T-helper 1 cell treated with Interleukin-12 subunit alpha and Interleukin-12 subunit beta and Interleukin-4 antibody, amounts not matched to agents 30 μg/mL and 1 μg/mL, for 36 hours (primary cell): ENCODE results near the gene PLPP6.

ENCODE experiments used
- H3K27ac Mint-ChIP-seq: one replicate; pipeline ENCODE4 v1.8.0; 2021; ENCODE audit warnings: mild to moderate bottlenecking, mixed read lengths
- H3K27me3 Mint-ChIP-seq: one replicate; pipeline ENCODE4 v1.8.0; 2021; ENCODE audit warnings: low read depth, mixed read lengths
- H3K36me3 Mint-ChIP-seq: one replicate; pipeline ENCODE4 v1.8.0; 2021; ENCODE audit warnings: low read depth, mixed read lengths
- H3K4me1 Mint-ChIP-seq: one replicate; pipeline ENCODE4 v1.8.0; 2021; ENCODE audit warnings: low read depth, mixed read lengths
- H3K4me3 Mint-ChIP-seq: one replicate; pipeline ENCODE4 v1.8.0; 2021; ENCODE audit warnings: mild to moderate bottlenecking, moderate library complexity, mixed read lengths
- H3K9me3 Mint-ChIP-seq: one replicate; pipeline ENCODE4 v1.8.0; 2021; ENCODE audit warnings: mixed read lengths

Gene PLPP6

DNA sequence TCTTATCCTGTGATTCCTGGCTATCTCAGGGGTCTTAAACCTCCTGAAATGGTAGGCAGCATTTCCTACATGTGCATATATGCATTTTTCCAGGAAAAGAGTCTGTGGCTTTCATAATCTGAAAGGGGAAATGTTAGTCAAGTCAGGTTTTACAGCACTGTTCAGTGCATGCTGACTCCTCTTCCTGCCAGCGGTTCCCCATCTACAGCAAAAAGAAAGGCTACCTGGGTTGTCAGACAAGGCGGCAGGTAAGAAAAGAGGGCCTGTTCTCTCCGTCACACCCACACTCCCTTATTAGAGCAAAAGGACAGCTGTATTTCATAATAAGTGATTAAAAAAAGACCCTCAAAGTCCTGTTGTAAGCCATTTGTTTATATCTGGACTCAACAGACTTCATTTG, 8.5 kb downstream of the PLPP6 start:
- Mint-ChIP-seq H3K27me3 (no peaks in the 10 kb centered on the region), H3K36me3 (peaks cover 2% of the 10 kb centered on the region), H3K9me3 (no peaks in the 10 kb centered on the region), H3K27ac (no peak overlapping the region), H3K4me3 (no peak overlapping the region), H3K4me1 (peaks cover 35% of the 10 kb centered on the region)

DNA sequence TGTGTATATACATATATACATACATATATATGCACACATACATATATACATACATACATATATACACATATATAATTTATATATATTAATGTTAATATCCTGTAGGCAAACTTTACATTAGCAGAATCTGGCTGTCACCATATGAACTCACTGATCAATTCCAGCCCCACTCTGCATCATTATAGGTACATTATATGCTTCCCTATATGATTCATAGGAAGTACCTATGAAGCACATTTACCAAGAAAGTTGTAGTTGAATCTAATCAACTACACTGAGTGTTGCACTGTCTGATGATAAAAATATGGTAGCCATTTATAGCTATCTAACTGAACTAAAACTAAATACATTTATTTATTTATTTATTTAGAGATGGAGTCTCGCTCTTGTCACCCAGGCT, 9.6 kb downstream of the PLPP6 start:
- peaks cover 2% of the 10 kb centered on the region for H3K36me3 Mint-ChIP-seq
- no peaks in the 10 kb centered on the region for H3K27me3 Mint-ChIP-seq
- H3K4me3 Mint-ChIP-seq, result no peak overlapping the region
- H3K4me1 Mint-ChIP-seq, result peaks cover 23% of the 10 kb centered on the region
- no peak overlapping the region for H3K27ac Mint-ChIP-seq
- H3K9me3 Mint-ChIP-seq, result no peaks in the 10 kb centered on the region

DNA sequence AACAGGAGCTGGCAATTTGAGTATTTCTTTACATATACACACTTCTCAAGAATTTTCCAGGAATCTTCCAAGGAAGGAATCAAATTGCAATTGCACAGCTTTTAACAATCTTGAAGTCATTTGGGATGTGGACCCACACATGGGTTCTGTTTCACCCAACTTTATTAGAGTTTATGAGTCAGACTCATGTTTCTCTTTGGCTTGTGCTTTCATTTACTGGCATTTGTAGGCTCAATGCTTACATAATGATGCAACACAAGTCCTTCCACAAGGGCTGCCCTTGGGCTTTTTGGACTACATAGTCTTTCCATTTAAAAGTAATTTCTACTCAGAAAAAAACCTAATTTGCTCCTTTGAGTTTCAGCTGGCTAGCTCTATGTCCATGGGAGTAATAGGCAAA, 12.7 kb downstream of the PLPP6 start:
- peaks cover 2% of the 10 kb centered on the region for H3K36me3 Mint-ChIP-seq
- no peak overlapping the region for H3K27ac Mint-ChIP-seq
- no peaks in the 10 kb centered on the region for H3K9me3 Mint-ChIP-seq
- no peak overlapping the region for H3K4me3 Mint-ChIP-seq
- peaks cover 15% of the 10 kb centered on the region for H3K4me1 Mint-ChIP-seq
- no peaks in the 10 kb centered on the region for H3K27me3 Mint-ChIP-seq

DNA sequence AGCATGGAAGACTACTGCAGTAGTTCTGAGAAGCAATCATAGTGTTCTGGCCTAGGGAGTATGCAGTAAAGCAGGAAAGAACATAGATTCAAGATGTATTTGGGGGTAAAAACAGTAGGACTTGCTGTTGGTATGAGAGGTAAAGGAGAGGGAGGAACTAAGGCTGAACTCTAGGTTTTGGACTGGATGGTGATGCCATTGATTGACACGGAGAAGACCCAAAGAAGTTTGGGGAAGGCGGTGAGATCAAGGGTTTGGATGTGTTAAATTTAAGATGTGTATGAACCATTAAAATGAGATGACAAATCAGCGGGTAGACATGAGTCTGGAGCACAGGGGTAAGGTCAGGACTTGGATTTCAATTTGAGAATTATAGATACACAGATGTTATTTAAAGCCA, 15.3 kb downstream of the PLPP6 start:
- no peak overlapping the region for H3K27ac Mint-ChIP-seq
- no peaks in the 10 kb centered on the region for H3K9me3 Mint-ChIP-seq
- H3K27me3 Mint-ChIP-seq, result no peaks in the 10 kb centered on the region

DNA sequence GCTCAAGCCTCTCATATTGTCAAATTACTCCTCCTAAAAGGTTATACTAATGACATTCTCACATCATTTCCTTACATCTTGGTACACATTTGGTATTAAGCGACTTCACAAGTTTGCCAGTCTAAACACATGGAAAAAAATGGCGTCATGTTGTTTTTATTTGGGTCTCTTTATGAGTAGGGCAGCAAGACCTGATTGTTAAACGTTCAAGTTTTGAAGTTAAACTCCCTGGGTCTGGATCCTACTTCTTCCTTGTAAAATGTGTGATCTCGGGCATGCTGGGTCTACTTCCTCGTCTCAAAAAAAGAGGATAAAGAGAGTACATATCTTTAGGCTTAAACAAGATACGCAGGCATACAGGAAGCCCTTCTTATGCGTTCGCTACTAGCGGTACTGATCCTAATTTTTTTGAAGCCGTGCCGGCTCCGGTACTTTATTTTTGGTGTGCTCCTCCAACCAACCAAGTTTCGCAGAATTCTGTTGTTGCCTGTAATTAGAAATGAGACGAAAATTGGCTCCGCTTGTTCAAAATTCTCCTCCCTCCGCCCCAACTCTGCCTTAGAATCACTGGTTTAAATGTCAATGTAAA, 16.7 kb downstream of the PLPP6 start:
- no peaks in the 10 kb centered on the region for H3K27me3 Mint-ChIP-seq

More for the DNA sequence above, 15.3 kb downstream of the PLPP6 start:
- Mint-ChIP-seq H3K4me1 (no peaks in the 10 kb centered on the region), H3K36me3 (peaks cover 2% of the 10 kb centered on the region), H3K4me3 (no peak overlapping the region)

DNA sequence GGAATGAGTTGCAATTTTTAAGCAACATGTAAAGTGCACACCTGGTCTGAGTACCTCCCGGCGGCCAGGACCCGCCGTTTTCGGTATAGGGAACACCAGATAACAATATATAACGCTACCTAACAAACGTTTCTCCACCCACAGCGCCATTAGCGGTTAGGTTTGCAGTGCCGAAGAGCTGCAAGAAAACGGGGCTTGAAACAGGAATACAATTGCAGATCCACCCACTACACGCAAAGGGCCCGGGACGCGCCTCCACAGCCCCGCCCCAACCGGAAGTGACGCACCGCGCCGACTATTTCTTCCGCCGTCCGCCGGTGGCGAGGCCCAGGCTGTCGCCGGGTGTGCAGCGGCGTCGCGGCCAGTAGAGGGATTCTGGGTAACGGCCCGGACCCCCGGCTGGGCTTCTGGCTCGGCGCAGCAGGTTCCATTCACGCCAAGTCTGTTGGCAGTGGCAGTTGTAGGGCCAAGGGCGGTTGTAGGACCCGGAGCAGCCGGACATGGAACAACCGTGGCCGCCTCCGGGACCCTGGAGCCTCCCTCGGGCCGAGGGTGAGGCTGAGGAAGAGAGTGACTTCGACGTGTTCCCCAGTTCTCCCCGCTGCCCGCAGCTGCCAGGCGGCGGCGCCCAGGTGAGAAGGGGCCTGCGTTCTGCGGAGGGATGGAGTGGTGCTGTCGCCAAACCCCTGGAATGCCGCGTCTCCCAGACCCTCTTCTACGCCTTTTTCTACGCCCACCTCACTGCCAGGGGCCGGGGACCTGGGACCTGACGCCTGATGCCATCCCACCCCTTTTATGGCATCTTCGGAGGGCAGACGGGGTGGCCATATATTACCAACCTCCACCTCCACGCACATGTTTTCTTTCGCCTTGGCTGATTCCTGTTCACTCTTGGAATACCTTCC, 17.4 kb downstream of the PLPP6 start, which contains the start of gene CDC37L1:
Gene CDC37L1 (plus strand): TSS at position 302 of the 905 bp plus-strand sequence. CDS start 199 bp downstream, at position 501.
- Mint-ChIP-seq H3K27me3 (no peaks in the 10 kb centered on the region), H3K27ac (no peak within 1 kb of the TSS), H3K9me3 (no peaks in the 10 kb centered on the region), H3K36me3 (peaks cover 9% of the 10 kb centered on the region), H3K4me3 (no peak within 1 kb of the TSS), H3K4me1 (peaks cover 7% of the 10 kb centered on the region)

More for the DNA sequence above, 16.7 kb downstream of the PLPP6 start:
- Mint-ChIP-seq H3K4me1 (peaks cover 5% of the 10 kb centered on the region), H3K9me3 (no peaks in the 10 kb centered on the region), H3K4me3 (no peak overlapping the region), H3K27ac (no peak overlapping the region), H3K36me3 (peaks cover 8% of the 10 kb centered on the region)

DNA sequence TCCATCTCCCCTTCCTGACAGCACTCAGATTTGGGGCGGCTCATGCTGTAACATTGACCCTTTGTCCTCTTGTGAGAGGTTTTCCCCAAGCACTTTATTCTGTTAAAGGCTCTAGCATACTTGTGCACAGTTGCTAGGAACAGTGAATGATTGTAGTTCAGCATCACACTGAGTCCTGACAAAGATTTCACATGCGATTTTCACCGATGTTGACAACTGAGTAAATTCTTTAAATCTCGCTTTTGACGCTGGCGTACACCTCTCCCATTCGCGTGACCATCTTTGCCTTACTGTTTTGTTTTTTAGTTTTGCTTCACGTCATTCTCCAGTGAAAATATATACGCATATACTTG, 18.1 kb downstream of the PLPP6 start:
- H3K27ac Mint-ChIP-seq, result no peak overlapping the region
- no peak overlapping the region for H3K4me3 Mint-ChIP-seq
- peaks cover 11% of the 10 kb centered on the region for H3K4me1 Mint-ChIP-seq
- H3K9me3 Mint-ChIP-seq, result no peaks in the 10 kb centered on the region
- H3K27me3 Mint-ChIP-seq, result no peaks in the 10 kb centered on the region
- peaks cover 15% of the 10 kb centered on the region for H3K36me3 Mint-ChIP-seq

DNA sequence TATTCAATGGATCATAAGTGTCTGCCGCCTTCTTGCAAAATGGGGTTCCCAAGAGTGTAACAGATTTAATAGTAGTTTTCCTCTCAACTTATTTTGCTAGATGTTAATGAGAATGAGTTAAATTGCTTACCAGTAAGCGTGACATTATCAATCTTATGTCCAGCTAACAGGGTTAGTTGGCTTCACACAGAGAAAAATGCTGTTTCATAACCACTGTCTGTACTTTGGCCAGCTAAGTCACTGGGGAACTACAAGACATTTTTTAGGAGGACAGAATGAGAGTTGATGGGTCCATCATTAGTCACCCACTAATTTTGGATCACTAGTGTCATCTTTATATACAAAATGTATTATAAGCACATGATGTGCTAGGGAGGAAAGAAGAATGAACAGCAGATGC, 18.7 kb downstream of the PLPP6 start:
- no peaks in the 10 kb centered on the region for H3K27me3 Mint-ChIP-seq
- peaks cover 11% of the 10 kb centered on the region for H3K4me1 Mint-ChIP-seq
- no peaks in the 10 kb centered on the region for H3K9me3 Mint-ChIP-seq
- H3K4me3 Mint-ChIP-seq, result no peak overlapping the region
- peaks cover 16% of the 10 kb centered on the region for H3K36me3 Mint-ChIP-seq
- no peak overlapping the region for H3K27ac Mint-ChIP-seq

DNA sequence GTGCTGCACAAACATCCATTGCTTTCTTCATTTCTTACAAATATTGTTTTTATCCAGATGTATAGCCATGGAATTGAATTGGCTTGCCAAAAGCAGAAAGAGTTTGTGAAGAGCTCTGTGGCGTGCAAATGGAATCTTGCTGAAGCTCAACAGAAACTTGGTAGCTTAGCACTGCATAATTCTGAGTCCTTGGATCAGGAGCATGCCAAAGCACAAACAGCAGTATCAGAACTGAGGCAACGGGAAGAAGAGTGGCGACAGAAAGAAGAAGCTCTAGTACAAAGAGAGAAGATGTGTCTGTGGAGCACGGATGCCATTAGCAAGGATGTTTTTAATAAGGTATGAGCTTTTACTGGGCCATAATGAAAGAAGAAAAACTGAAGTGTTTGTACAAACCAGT, 22.7 kb downstream of the PLPP6 start:
- Mint-ChIP-seq H3K9me3 (no peaks in the 10 kb centered on the region), H3K27ac (no peak overlapping the region), H3K4me3 (no peak overlapping the region)

DNA sequence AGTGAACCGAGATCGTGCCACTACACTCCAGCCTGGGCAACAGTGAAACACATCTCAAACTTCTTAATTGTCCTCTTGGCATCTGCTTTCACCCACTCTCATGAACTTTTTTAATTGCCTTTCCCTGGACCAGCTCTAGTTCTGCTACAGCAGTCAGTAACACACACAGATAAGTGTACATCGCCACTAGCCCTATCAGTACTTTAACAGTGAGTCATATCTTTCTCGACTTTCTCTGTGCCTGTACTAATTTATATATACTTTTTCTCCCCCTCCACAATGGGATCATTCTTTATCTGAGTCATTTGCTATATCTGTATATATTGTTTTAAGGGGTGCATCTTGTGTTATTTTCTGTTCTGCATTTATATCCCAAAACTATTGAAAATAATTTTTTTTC, 24.0 kb downstream of the PLPP6 start:
- H3K4me1 Mint-ChIP-seq, result peaks cover 25% of the 10 kb centered on the region
- no peaks in the 10 kb centered on the region for H3K27me3 Mint-ChIP-seq
- no peaks in the 10 kb centered on the region for H3K9me3 Mint-ChIP-seq
- no peak overlapping the region for H3K4me3 Mint-ChIP-seq
- H3K36me3 Mint-ChIP-seq, result peaks cover 26% of the 10 kb centered on the region
- H3K27ac Mint-ChIP-seq, result no peak overlapping the region

More for the DNA sequence above, 22.7 kb downstream of the PLPP6 start:
- Mint-ChIP-seq H3K27me3 (no peaks in the 10 kb centered on the region), H3K36me3 (peaks cover 21% of the 10 kb centered on the region), H3K4me1 (peaks cover 18% of the 10 kb centered on the region)

DNA sequence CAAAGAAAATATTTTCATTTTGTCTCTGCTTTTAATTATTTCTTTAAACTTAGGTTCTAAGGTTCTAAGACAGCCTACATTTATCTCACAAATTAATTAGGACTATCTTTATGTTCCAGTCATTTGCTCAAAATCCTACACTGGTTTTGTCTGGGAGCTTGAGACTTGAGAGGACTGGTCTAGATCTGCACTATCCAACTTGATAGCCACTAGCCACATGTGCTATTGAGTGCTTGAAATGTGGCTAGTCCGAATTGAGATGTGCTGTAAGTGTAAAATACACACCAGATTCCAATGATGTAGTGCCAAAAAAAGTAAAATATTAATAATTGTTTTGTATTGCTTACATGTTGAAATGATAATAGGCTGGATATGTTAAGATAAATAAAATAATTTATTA, 24.5 kb downstream of the PLPP6 start:
- no peaks in the 10 kb centered on the region for H3K9me3 Mint-ChIP-seq
- no peaks in the 10 kb centered on the region for H3K27me3 Mint-ChIP-seq
- H3K4me3 Mint-ChIP-seq, result no peak overlapping the region
- no peak overlapping the region for H3K27ac Mint-ChIP-seq
- H3K36me3 Mint-ChIP-seq, result peaks cover 29% of the 10 kb centered on the region
- H3K4me1 Mint-ChIP-seq, result peaks cover 28% of the 10 kb centered on the region

DNA sequence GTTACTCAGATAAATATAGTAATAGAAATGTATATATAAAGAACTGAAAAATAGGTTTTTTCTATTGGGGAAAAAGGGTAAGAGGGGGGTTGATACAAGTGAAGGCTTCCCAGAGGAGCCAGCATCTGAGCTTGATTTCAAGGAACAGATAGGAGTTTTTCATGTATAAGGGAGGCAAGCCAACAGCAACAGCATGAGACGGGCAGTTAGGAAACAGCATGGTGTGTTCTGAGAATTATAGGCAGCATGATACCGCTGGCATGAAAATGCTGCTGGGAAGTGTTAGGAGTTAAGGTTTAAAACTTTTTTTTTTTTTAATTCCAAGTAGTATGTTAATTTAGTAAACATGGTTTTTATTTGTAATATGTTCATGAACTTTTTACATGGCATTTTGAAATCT, 26.9 kb downstream of the PLPP6 start:
- Mint-ChIP-seq H3K36me3 (peaks cover 26% of the 10 kb centered on the region), H3K27me3 (no peaks in the 10 kb centered on the region), H3K4me1 (peaks cover 23% of the 10 kb centered on the region), H3K4me3 (no peak overlapping the region), H3K9me3 (no peaks in the 10 kb centered on the region), H3K27ac (no peak overlapping the region)

DNA sequence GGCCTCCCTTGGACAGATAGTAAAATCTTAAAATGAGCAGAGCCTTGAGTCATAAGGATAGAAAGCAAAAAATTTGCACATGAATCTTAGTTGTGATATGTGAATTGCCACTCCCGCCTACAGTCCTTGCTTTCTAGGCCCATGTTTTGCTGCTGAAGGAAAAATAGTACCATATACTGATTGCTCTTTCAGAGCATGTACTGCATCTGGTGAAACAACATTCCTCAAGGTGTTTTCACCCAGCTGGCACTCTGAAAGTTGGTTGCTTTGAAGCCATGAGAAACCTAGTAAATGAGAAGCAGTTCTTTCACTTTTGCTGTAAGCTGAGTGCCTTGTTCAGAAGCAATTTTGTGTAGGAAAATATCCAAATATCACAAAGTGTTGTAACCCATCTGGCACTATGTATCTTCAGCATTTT, 27.6 kb downstream of the PLPP6 start:
- Mint-ChIP-seq H3K27me3 (no peaks in the 10 kb centered on the region), H3K27ac (no peak overlapping the region), H3K4me1 (peaks cover 20% of the 10 kb centered on the region), H3K9me3 (no peaks in the 10 kb centered on the region), H3K4me3 (no peak overlapping the region), H3K36me3 (peaks cover 26% of the 10 kb centered on the region)

DNA sequence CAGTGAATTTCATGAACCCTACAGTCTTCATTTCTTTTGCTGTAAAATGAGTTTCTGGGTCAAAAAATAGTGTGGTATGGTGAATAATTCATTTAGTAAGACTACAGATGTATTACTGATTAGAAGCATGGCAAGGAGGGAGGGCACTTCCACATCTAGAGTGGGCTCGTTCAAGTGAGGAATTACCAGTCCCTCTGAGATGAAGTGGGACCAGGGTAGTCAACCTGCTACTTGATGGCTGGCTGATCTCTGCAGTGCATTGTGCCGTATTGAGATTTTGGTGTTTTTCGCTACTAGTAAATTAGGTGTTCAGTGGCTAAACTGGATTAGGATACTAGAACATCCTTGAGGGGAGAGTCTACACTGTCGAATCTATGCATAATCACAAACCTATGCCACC, 28.1 kb downstream of the PLPP6 start:
- Mint-ChIP-seq H3K4me3 (no peak overlapping the region), H3K9me3 (no peaks in the 10 kb centered on the region), H3K36me3 (peaks cover 24% of the 10 kb centered on the region), H3K4me1 (peaks cover 17% of the 10 kb centered on the region), H3K27me3 (no peaks in the 10 kb centered on the region), H3K27ac (no peak overlapping the region)

DNA sequence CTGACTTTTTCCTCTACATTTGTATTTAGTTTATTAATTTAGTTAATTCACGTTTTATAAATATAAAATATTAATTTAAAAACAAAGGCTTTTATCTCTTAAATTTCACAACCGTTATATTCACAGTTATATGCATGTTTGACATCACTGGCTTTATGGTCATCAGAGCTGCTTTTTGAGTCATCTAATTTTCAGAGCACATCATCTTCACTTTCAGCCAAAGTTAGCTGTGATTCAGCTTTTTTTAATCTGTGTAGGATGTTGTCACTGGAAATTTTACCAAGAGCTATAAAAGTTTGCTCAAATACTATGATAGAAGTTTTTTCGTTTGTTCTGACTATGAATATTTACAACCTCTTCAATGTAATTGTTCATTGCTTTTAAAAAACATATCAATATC, 29.7 kb downstream of the PLPP6 start:
- Mint-ChIP-seq H3K4me1 (peaks cover 14% of the 10 kb centered on the region), H3K36me3 (peaks cover 27% of the 10 kb centered on the region), H3K27me3 (no peaks in the 10 kb centered on the region), H3K4me3 (no peak overlapping the region), H3K9me3 (no peaks in the 10 kb centered on the region), H3K27ac (no peak overlapping the region)
